GM12878 (cell line): ENCODE data around the gene PLPP7. TPM values are rescaled to one million over a fixed set of nuclear protein-coding genes. Genes with fewer than 3 reads are reported as not detected.

ENCODE experiments used
- ATAC-seq: fragments of 200-7000 bp; cut with Tn5 transposase; 3 replicates; pipeline ENCODE4 v1.9.1; 2020; ENCODE audit warnings: mild to moderate bottlenecking, moderate library complexity
- BruUV-seq: library from RNA; stranded (reverse); fragments of 400-500 nt; replicated peaks from 2 replicates; lab custom pipeline; 2021; lab: Mats Ljungman, UMichigan
- CTCF ChIA-PET: fragments of 300-600 bp; sonication (Branson Sonifier 250); formaldehyde crosslinking; extraction: SDS; loops from one replicate; lab custom pipeline; 2021; ENCODE audit warnings: inconsistent platforms; lab: Yijun Ruan, JAX
- POLR2A ChIA-PET: fragments of 350-600 bp; formaldehyde crosslinking; extraction: SDS; loops from one replicate; lab custom pipeline; 2021; ENCODE audit warnings: inconsistent platforms; lab: Charles Lee
- RAD21 ChIA-PET: fragments of 300-600 bp; sonication (Branson Sonifier 250); formaldehyde crosslinking; loops from one replicate; lab custom pipeline; 2023; ENCODE audit warnings: antibody characterized with exemption; ENCODE audit not compliant: unreplicated experiment; lab: Charles Lee
- SMC1A ChIA-PET: fragments of 300-600 bp; sonication (Branson Sonifier 250); formaldehyde crosslinking; loops from one replicate; lab custom pipeline; 2023; ENCODE audit not compliant: unreplicated experiment, uncharacterized antibody; lab: Charles Lee
- DNase-seq: peaks from one replicate; pipeline ENCODE4 v3.0.0-alpha.2; 2011; ENCODE audit warnings: low read depth, low spot score
- FAIRE-seq: peaks from 3 replicates; lab custom pipeline; 2011; peaks lifted over from hg19 to GRCh38; lab: Jason Lieb, UNC
- H2AFZ ChIP-seq: 2 replicates; pipeline ENCODE4 v1.6.0; 2011; ENCODE audit warnings: low read depth, low read length, control low read depth; ENCODE audit not compliant: control insufficient read depth
- H3K27ac ChIP-seq: 2 replicates; pipeline ENCODE4 v1.5.1; 2011; ENCODE audit warnings: control low read depth; ENCODE audit not compliant: control insufficient read depth, insufficient read depth
- H3K27me3 ChIP-seq, 2 experiments: replicated peaks in 1 of 2; 2 replicates each; pipeline versions ENCODE4 v1.6.0 to v1.6.1; 2011; ENCODE audit warnings: low read length in 1 of 2; ENCODE audit not compliant: control insufficient read depth in 2 of 2, insufficient read depth in 2 of 2
- H3K36me3 ChIP-seq, 2 experiments: 2 replicates each; pipeline ENCODE4 v1.5.1; 2011; ENCODE audit warnings: low read length in 1 of 2; ENCODE audit not compliant: control insufficient read depth in 2 of 2, insufficient read depth in 2 of 2
- H3K4me1 ChIP-seq: 2 replicates; pipeline ENCODE4 v1.6.1; 2011; ENCODE audit warnings: mild to moderate bottlenecking, low read length, moderate library complexity, mixed read lengths; ENCODE audit not compliant: control insufficient read depth, insufficient read depth
- H3K4me2 ChIP-seq: 2 replicates; pipeline ENCODE4 v1.6.0; 2011; ENCODE audit warnings: control low read depth; ENCODE audit not compliant: control insufficient read depth, insufficient read depth
- H3K4me3 ChIP-seq: fragments of 200-600 bp; sonication (generic); 2 replicates; pipeline ENCODE4 v1.5.1; 2016
- H3K79me2 ChIP-seq: 2 replicates; pipeline ENCODE4 v1.6.0; 2011; ENCODE audit warnings: low read length; ENCODE audit not compliant: control insufficient read depth, insufficient read depth
- H3K9ac ChIP-seq: 2 replicates; pipeline ENCODE4 v1.8.0; 2011; ENCODE audit warnings: low read length, control low read depth, mixed read lengths; ENCODE audit not compliant: control insufficient read depth, insufficient read depth
- H3K9me3 ChIP-seq: replicated peaks from 3 replicates; pipeline ENCODE4 v1.5.1; 2011; ENCODE audit warnings: mild to moderate bottlenecking, low read length; ENCODE audit not compliant: control insufficient read depth, insufficient read depth
- H4K20me1 ChIP-seq: 2 replicates; pipeline ENCODE4 v1.6.0; 2011; ENCODE audit not compliant: control insufficient read depth, insufficient read depth
- BHLHE40 ChIP-seq, 2 experiments: fragments of 450-650 bp in 1 of 2; IDR thresholded peaks; 2 replicates each; pipeline ENCODE4 v1.6.1; 2011 to 2017; ENCODE audit warnings: low read depth in 2 of 2, borderline replicate concordance in 1 of 2, improper control_type of control experiment in 1 of 2, low read length in 1 of 2, mild to moderate bottlenecking in 1 of 2
- CHD2 ChIP-seq: IDR thresholded peaks from 2 replicates; pipeline ENCODE4 v1.6.1; 2011; ENCODE audit warnings: low read depth, low read length, improper control_type of control experiment, borderline replicate concordance
- KAT2A ChIP-seq: conservative IDR thresholded peaks from 2 replicates; pipeline ENCODE4 v1.6.1; 2011; ENCODE audit warnings: low read depth, low read length; ENCODE audit not compliant: control insufficient read depth
- MEF2A ChIP-seq: IDR thresholded peaks from 2 replicates; pipeline ENCODE4 v1.6.1; 2011; ENCODE audit warnings: low read depth, mild to moderate bottlenecking, low read length, moderate library complexity; ENCODE audit not compliant: insufficient read depth
- MTA3 ChIP-seq: IDR thresholded peaks from 2 replicates; pipeline ENCODE4 v1.6.1; 2012; ENCODE audit warnings: low read length, inconsistent platforms, borderline replicate concordance
- RB1 ChIP-seq: fragments of 450-650 bp; formaldehyde crosslinking; IDR thresholded peaks from 2 replicates; pipeline ENCODE4 v1.6.1; 2017; ENCODE audit warnings: mild to moderate bottlenecking, borderline replicate concordance
- SP1 ChIP-seq: IDR thresholded peaks from one replicate; pipeline ENCODE4 v1.6.1; 2011; ENCODE audit warnings: low read depth, low read length
- WGBS: methylation state at CpG from one replicate; pipeline ENCODE4 v1.1.6; 2016; ENCODE audit warnings: low lambda C conversion rate; ENCODE audit not compliant: insufficient replicate concordance, insufficient coverage; ENCODE audit errors: missing lambda C conversion rate; 5-methylcytosine and 5-hydroxymethylcytosine counted together
- in situ Hi-C: fragments of 300-500 bp; cut with MboI; formaldehyde crosslinking; loops from 9 replicates; pipeline ENCODE4 v1.14.3; 2018; ENCODE audit warnings: mixed read lengths
- intact Hi-C: fragments of 100-400 bp; cut with micrococcal nuclease; formaldehyde crosslinking; loops from one replicate; pipeline ENCODE4 v1.14.2; 2022; ENCODE audit not compliant: unreplicated experiment
- polyA plus RNA-seq, 11 experiments: library from polyadenylated mRNA; depleted of rRNA in 4 of 11; unstranded in 6 of 11; stranded (reverse) in 5 of 11; fragments of >200 nt; fragmentation: Nextera tagmentation in 4 of 11; fragmentation: Illumina TruSeq in 1 of 11; extraction: Ambion mirVana in 4 of 11; extraction: Trizol in 1 of 11; gene quantifications; 1 replicate in 1 of 11; 2 replicates in 10 of 11; pipeline versions ENCODE4 v1.2.1 to v1.2.3, GENCODE V29; 2011 to 2016; ENCODE audit warnings: inconsistent platforms in 2 of 11, missing spikeins in 2 of 11, low read depth in 1 of 11
- total RNA-seq, 4 experiments: library from RNA; depleted of rRNA in 3 of 4; stranded (reverse); fragments of >200 nt in 3 of 4; fragmentation: Illumina TruSeq in 1 of 4; extraction: Trizol in 1 of 4; gene quantifications; 2 replicates each; pipeline versions ENCODE4 v1.2.1 to v1.2.3, GENCODE V29; 2013 to 2021
- TF ChIP-seq, protein P1 (sequence below): fragments of 450-650 bp; IDR thresholded peaks from 2 replicates; pipeline ENCODE4 v1.6.1; 2017; ENCODE audit warnings: mild to moderate bottlenecking, moderate library complexity
- TF ChIP-seq, protein P2 (sequence below): IDR thresholded peaks from 2 replicates; pipeline ENCODE4 v1.6.1; 2012; ENCODE audit warnings: low read length, inconsistent platforms
- TF ChIP-seq, protein P3 (sequence below): fragments of 450-650 bp; conservative IDR thresholded peaks from 2 replicates; pipeline ENCODE4 v1.6.1; 2017; ENCODE audit warnings: mild to moderate bottlenecking, moderate library complexity
- TF ChIP-seq, protein P4 (sequence below), 3 experiments: IDR thresholded peaks in 2 of 3; conservative IDR thresholded peaks in 1 of 3; 2 replicates each; pipeline ENCODE4 v1.5.1; 2011; ENCODE audit warnings: low read depth in 3 of 3, low read length in 3 of 3, mild to moderate bottlenecking in 3 of 3, control low read depth in 2 of 3, moderate library complexity in 2 of 3, inconsistent platforms in 1 of 3, mixed read lengths in 1 of 3; ENCODE audit not compliant: control insufficient read depth in 2 of 3, insufficient read depth in 1 of 3; ENCODE audit errors: extremely low read depth in 1 of 3

Gene PLPP7
- total and polyA plus RNA-seq, 10 of the 15 experiments (the other 5 are each of a cell fraction or from before 2014, with no cell fraction given): 0.05 to 1.0 (median 0.40) TPM; not detected in 3

DNA sequence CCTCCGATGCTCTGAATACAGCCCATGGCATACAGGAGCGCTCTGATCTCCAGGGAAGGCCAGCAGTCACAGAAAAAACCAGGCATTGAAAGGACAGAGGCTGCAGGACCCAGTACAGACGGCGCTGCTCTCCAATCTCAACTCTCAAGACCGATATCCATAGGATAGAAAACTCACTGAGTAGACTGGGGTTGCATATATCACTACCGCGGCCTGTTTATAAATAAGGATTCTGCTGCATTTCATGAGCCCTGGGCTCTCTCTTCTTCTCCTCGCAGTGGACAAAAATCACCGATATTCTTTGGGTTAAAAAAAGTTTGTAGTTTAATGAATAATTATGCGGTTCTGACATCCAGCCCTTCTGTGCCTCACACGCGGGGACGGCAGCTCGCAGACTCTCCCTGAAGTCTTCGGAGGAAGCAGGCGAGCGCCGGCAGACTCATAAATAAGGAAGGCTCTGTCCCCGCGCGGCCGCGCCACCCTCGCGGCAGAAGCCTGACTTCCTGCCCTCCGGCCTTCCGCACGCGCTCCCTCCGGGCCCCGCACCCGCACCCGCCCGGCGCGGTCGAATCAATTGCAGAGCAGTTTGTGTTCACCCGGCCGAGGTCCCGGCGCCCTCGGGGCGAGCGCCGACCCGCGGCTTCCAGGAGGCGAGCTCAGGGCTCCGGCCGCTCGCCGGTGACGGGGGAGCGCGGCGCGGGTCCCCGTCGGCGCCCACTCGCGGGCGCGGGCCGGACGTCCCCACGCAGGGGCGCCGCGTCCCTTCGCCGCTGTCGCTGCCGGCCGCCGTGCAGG, 13.2 kb upstream of the PLPP7 start, which contains the start of gene FAM78A:
FAM78A (minus strand) TSS at position 417 of the 795 bp plus-strand sequence; CDS start at position 86, 331 bp downstream.
- ChIA-PET CTCF (interaction anchor here (0.6 to 9.8 kb wide), 4 partner anchors 22 to 293 kb away, joined by 3 to 151 read pairs (median 33); no protein-coding TSS in a partner anchor), RAD21 (interaction anchor here (3.3 to 11.6 kb wide), 2 partner anchors 21 to 97 kb away, joined by 35 to 181 read pairs; no protein-coding TSS in a partner anchor), SMC1A (interaction anchor here (1.3 to 7.9 kb wide), 3 partner anchors 22 to 95 kb away, joined by 3 to 154 read pairs (median 3); no protein-coding TSS in a partner anchor), POLR2A (interaction anchor here (11.3 kb wide), 1 partner anchor 22 kb away, joined by 267 read pairs; no protein-coding TSS in a partner anchor)
- H4K20me1 ChIP-seq: no peaks in the 10 kb centered on the region
- ATAC-seq (peak; percentile 3), DNase-seq (no peak), FAIRE-seq (peak; percentile 7)
- H3K36me3 ChIP-seq: no peaks in the 10 kb centered on the region
- H3K9me3 ChIP-seq: no peaks in the 10 kb centered on the region
- intact Hi-C loops: loop anchor here (1.0 kb wide), 1 partner anchor 24 kb away; no protein-coding TSS in a partner anchor
- H2AFZ ChIP-seq: peak within 1 kb of the TSS; percentile 68
- peaks cover 21% of the 10 kb centered on the region for H3K4me1 ChIP-seq
- peak within 1 kb of the TSS; percentile 97 for H3K9ac ChIP-seq
- H3K4me3 ChIP-seq: peak within 1 kb of the TSS; percentile 99
- peak within 1 kb of the TSS; percentile 99 for H3K27ac ChIP-seq
- peaks cover 59% of the 10 kb centered on the region for H3K79me2 ChIP-seq
- no peaks in the 10 kb centered on the region; a peak in 2 of 4 replicates for H3K27me3 ChIP-seq
- BruUV-seq: TSS peak; percentile 55
- in situ Hi-C loops: no loop called here
- 1% methylated on average over 49 of the region's 76 CpGs for WGBS
- peak within 1 kb of the TSS; percentile 100 for H3K4me2 ChIP-seq
- TF ChIP-seq SP1: no peak
- no peak for TF ChIP-seq MTA3
- peak; percentile 10 to 29; a peak in 2 of 4 replicates for TF ChIP-seq BHLHE40 (IDR thresholded peaks at IDR 0.05; ENCODE audit: borderline replicate concordance in 1 of 2, low read depth in 2 of 2, low read length in 1 of 2)
- no peak for TF ChIP-seq RB1
- no peak for TF ChIP-seq KAT2A
- TF ChIP-seq, protein P1, sequence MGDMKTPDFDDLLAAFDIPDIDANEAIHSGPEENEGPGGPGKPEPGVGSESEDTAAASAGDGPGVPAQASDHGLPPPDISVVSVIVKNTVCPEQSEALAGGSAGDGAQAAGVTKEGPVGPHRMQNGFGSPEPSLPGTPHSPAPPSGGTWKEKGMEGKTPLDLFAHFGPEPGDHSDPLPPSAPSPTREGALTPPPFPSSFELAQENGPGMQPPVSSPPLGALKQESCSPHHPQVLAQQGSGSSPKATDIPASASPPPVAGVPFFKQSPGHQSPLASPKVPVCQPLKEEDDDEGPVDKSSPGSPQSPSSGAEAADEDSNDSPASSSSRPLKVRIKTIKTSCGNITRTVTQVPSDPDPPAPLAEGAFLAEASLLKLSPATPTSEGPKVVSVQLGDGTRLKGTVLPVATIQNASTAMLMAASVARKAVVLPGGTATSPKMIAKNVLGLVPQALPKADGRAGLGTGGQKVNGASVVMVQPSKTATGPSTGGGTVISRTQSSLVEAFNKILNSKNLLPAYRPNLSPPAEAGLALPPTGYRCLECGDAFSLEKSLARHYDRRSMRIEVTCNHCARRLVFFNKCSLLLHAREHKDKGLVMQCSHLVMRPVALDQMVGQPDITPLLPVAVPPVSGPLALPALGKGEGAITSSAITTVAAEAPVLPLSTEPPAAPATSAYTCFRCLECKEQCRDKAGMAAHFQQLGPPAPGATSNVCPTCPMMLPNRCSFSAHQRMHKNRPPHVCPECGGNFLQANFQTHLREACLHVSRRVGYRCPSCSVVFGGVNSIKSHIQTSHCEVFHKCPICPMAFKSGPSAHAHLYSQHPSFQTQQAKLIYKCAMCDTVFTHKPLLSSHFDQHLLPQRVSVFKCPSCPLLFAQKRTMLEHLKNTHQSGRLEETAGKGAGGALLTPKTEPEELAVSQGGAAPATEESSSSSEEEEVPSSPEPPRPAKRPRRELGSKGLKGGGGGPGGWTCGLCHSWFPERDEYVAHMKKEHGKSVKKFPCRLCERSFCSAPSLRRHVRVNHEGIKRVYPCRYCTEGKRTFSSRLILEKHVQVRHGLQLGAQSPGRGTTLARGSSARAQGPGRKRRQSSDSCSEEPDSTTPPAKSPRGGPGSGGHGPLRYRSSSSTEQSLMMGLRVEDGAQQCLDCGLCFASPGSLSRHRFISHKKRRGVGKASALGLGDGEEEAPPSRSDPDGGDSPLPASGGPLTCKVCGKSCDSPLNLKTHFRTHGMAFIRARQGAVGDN: 0 out of 2 replicates have a peak, but pooled peaks have one; percentile 18
- TF ChIP-seq, protein P2, sequence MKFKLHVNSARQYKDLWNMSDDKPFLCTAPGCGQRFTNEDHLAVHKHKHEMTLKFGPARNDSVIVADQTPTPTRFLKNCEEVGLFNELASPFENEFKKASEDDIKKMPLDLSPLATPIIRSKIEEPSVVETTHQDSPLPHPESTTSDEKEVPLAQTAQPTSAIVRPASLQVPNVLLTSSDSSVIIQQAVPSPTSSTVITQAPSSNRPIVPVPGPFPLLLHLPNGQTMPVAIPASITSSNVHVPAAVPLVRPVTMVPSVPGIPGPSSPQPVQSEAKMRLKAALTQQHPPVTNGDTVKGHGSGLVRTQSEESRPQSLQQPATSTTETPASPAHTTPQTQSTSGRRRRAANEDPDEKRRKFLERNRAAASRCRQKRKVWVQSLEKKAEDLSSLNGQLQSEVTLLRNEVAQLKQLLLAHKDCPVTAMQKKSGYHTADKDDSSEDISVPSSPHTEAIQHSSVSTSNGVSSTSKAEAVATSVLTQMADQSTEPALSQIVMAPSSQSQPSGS: no peak
- TF ChIP-seq, protein P3, sequence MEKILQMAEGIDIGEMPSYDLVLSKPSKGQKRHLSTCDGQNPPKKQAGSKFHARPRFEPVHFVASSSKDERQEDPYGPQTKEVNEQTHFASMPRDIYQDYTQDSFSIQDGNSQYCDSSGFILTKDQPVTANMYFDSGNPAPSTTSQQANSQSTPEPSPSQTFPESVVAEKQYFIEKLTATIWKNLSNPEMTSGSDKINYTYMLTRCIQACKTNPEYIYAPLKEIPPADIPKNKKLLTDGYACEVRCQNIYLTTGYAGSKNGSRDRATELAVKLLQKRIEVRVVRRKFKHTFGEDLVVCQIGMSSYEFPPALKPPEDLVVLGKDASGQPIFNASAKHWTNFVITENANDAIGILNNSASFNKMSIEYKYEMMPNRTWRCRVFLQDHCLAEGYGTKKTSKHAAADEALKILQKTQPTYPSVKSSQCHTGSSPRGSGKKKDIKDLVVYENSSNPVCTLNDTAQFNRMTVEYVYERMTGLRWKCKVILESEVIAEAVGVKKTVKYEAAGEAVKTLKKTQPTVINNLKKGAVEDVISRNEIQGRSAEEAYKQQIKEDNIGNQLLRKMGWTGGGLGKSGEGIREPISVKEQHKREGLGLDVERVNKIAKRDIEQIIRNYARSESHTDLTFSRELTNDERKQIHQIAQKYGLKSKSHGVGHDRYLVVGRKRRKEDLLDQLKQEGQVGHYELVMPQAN: 0 out of 2 replicates have a peak, but pooled peaks have one; percentile 29
- no peak for TF ChIP-seq CHD2
- TF ChIP-seq, protein P4, sequence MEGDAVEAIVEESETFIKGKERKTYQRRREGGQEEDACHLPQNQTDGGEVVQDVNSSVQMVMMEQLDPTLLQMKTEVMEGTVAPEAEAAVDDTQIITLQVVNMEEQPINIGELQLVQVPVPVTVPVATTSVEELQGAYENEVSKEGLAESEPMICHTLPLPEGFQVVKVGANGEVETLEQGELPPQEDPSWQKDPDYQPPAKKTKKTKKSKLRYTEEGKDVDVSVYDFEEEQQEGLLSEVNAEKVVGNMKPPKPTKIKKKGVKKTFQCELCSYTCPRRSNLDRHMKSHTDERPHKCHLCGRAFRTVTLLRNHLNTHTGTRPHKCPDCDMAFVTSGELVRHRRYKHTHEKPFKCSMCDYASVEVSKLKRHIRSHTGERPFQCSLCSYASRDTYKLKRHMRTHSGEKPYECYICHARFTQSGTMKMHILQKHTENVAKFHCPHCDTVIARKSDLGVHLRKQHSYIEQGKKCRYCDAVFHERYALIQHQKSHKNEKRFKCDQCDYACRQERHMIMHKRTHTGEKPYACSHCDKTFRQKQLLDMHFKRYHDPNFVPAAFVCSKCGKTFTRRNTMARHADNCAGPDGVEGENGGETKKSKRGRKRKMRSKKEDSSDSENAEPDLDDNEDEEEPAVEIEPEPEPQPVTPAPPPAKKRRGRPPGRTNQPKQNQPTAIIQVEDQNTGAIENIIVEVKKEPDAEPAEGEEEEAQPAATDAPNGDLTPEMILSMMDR (IDR thresholded peaks at IDR 0.05 in 2 of 3, conservative IDR thresholded peaks at IDR 0.05 in 1 of 3; ENCODE audit: control insufficient read depth in 2 of 3, extremely low read depth in 1 of 3, insufficient read depth in 1 of 3, low read depth in 3 of 3, low read length in 3 of 3): peak in 2 of 3 experiments; percentile 10 to 21; a peak in 3 of 6 replicates
- TF ChIP-seq MEF2A: no peak
